ENCODE results near the gene SMCO3. TPM values are rescaled to one million over a fixed set of nuclear protein-coding genes. Genes with fewer than 3 reads are reported as not detected.

Gene SMCO3
- total RNA-seq, 6 donors from 2014 or later = 0.33 to 3.1 (median 1.1) TPM

GRCh38 chr12:14802247-14802646 lies 11.7 kb downstream of the SMCO3 start:
- 74 to 75% methylated on average over 4 of the region's 4 CpGs for WGBS, 2 donors
- Histone ChIP-seq H3K9me3 (no peaks in the 10 kb centered on the region), H3K27ac (peak overlapping the region in 3 of 4 donors; percentile 93 to 98 (median 94)), H3K36me3 (peaks cover 14 to 26% (median 21%) of the 10 kb centered on the region in 4 donors), H3K27me3 (no peaks in the 10 kb centered on the region), H3K4me1 (peaks cover 10 to 27% (median 24%) of the 10 kb centered on the region in 4 donors), H3K4me3 (peak overlapping the region in 3 of 4 donors; percentile 71 to 94 (median 76))
- DNase-seq = no peak
- ATAC-seq (ENCODE audit: low FRiP score in 2 of 2) = no peak
- TF ChIP-seq POLR2AphosphoS5 (IDR thresholded peaks at IDR 0.05) = no peak
- TF ChIP-seq POLR2A (IDR thresholded peaks at IDR 0.05) = no peak

GRCh38 chr12:14795028-14795448 lies 18.9 kb downstream of the SMCO3 start:
- Histone ChIP-seq H3K4me3 (no peak overlapping the region), H3K4me1 (no peaks in the 10 kb centered on the region), H3K36me3 (peaks cover 29 to 97% (median 79%) of the 10 kb centered on the region in 4 donors), H3K27ac (no peak overlapping the region), H3K9me3 (no peaks in the 10 kb centered on the region), H3K27me3 (no peaks in the 10 kb centered on the region)
- DNase-seq (no peak), ATAC-seq (ENCODE audit: low FRiP score in 2 of 2) (no peak)
- no peak for TF ChIP-seq POLR2AphosphoS5 (IDR thresholded peaks at IDR 0.05)
- TF ChIP-seq EP300 (IDR thresholded peaks at IDR 0.05) = no peak
- no peak for TF ChIP-seq CTCF (IDR thresholded peaks at IDR 0.05)
- no peak for TF ChIP-seq POLR2A (IDR thresholded peaks at IDR 0.05)
- 71 to 72% methylated on average over 4 of the region's 4 CpGs for WGBS, 2 donors

- 96% methylated on average over 3 of the region's 3 CpGs for WGBS, 2 donors
- TF ChIP-seq CTCF (IDR thresholded peaks at IDR 0.05) = no peak
- Histone ChIP-seq H3K27ac (no peak overlapping the region), H3K27me3 (no peaks in the 10 kb centered on the region), H3K36me3 (peaks cover 34 to 64% (median 42%) of the 10 kb centered on the region in 4 donors), H3K9me3 (no peaks in the 10 kb centered on the region), H3K4me3 (no peak overlapping the region), H3K4me1 (no peaks in the 10 kb centered on the region)
- ATAC-seq (ENCODE audit: low FRiP score in 2 of 2) (no peak), DNase-seq (no peak)
Measured at GRCh38 chr12:14785568-14785967, 28.4 kb downstream of the SMCO3 start.

GRCh38 chr12:14784471-14784870 lies 29.5 kb downstream of the SMCO3 start:
- H3K27ac ChIP-seq = no peak overlapping the region
- H3K4me1 ChIP-seq = no peaks in the 10 kb centered on the region
- H3K36me3 ChIP-seq = peaks cover 26 to 53% (median 32%) of the 10 kb centered on the region in 4 donors
- no peaks in the 10 kb centered on the region for H3K27me3 ChIP-seq
- H3K9me3 ChIP-seq = no peaks in the 10 kb centered on the region
- H3K4me3 ChIP-seq = no peak overlapping the region
- DNase-seq (no peak), ATAC-seq (ENCODE audit: low FRiP score in 2 of 2) (no peak)
- TF ChIP-seq POLR2A (IDR thresholded peaks at IDR 0.05) (no peak), EP300 (IDR thresholded peaks at IDR 0.05) (no peak), POLR2AphosphoS5 (IDR thresholded peaks at IDR 0.05) (no peak), CTCF (IDR thresholded peaks at IDR 0.05) (no peak)
- WGBS, 2 donors = 91 to 96% methylated on average over 2 of the region's 2 CpGs

- TF ChIP-seq CTCF (IDR thresholded peaks at IDR 0.05) (no peak), POLR2AphosphoS5 (IDR thresholded peaks at IDR 0.05) (no peak), POLR2A (IDR thresholded peaks at IDR 0.05) (no peak), EP300 (IDR thresholded peaks at IDR 0.05) (no peak)
- no peaks in the 10 kb centered on the region for H3K27me3 ChIP-seq
- no peak for DNase-seq
- no peaks in the 10 kb centered on the region for H3K4me1 ChIP-seq
- H3K9me3 ChIP-seq = no peaks in the 10 kb centered on the region
- no peak overlapping the region for H3K27ac ChIP-seq
- peaks cover 11 to 36% (median 15%) of the 10 kb centered on the region in 4 donors for H3K36me3 ChIP-seq
- no peak for ATAC-seq (ENCODE audit: low FRiP score in 2 of 2)
- H3K4me3 ChIP-seq = no peak overlapping the region
Measured at GRCh38 chr12:14782756-14783155, 31.2 kb downstream of the SMCO3 start.

Measured in upper lobe of left lung (tissue), 6 donors.